Measurements from ENCODE around the gene COL25A1.

The COL25A1 gene

DNA sequence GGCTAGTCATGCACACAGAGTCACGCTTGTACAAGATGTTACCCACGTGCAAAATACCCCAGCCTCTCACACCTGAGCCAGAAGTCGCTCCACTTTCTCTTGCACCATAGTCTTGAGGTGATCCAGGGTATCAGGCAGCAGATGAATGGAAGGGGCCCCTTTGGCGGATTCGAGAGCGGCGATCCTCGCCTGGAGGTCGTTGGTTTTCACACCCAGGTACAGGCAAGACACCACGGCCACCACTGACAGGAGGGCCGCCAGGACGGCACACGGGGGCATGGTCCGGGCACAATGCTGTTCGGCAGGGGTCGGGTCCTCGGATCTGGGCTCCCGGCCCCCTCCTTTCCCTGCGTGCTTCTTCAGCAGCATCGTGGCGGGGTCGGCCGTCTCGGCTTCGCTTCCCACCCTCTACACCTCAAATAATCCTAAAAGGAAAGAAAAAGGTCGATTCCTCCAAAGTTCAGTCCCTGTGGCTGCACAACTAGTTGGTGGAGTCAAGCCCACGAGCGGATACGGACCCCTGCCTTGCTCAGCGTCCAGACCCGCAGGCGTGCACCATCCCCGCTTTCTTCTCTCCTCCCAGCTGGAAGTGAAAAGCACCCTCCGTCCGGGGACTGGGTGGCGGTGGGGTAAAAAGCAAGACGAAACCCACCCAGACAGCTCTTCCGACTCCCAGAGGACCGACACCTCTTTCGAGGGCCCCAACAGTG, 652 bp downstream of the COL25A1 start:
- Mint-ChIP-seq H3K4me1 (peaks cover 21% of the 10 kb centered on the region), H3K36me3 (no peaks in the 10 kb centered on the region), H3K27ac (no peak overlapping the region), H3K27me3 (peaks cover 45% of the 10 kb centered on the region), H3K4me3 (peak overlapping the region; percentile 92), H3K9me3 (no peaks in the 10 kb centered on the region)

DNA sequence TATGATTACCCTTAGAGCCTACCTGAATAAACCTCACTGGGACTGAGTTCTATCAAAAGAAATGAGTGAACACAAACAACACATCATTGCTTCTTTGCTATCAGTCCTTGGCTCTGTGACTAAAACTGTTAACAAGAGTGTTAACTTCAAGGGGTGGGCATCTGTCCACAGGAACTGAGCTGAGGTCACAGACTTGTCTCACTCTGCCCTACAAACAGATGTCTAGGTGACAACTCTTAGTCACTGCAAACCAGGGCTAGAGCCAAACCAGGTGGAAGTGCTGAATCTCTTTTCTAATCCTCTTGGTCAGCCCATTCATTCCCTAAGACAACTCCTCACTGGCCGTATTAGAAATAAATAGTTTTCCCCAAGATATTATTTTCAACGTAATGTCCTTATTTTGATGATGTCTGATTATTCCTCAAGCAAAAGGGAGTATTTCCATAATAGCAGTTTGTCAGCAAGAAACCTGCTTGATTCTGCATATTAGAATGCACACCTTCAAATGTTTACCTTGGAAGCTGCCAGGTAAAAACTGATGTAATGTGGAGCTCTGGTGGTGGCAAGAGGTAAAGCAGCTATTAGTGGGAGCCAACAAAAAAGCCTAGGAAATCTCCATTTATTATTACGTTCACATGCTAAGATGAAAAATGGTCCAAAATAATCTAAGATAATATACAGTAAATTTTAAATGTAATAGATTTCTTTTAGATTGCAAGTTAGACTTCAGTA, 4.0 kb downstream of the COL25A1 start:
- no peaks in the 10 kb centered on the region for H3K9me3 Mint-ChIP-seq
- no peak overlapping the region for H3K27ac Mint-ChIP-seq
- H3K4me3 Mint-ChIP-seq: no peak overlapping the region
- H3K4me1 Mint-ChIP-seq: peaks cover 16% of the 10 kb centered on the region
- no peaks in the 10 kb centered on the region for H3K36me3 Mint-ChIP-seq
- peaks cover 40% of the 10 kb centered on the region for H3K27me3 Mint-ChIP-seq

DNA sequence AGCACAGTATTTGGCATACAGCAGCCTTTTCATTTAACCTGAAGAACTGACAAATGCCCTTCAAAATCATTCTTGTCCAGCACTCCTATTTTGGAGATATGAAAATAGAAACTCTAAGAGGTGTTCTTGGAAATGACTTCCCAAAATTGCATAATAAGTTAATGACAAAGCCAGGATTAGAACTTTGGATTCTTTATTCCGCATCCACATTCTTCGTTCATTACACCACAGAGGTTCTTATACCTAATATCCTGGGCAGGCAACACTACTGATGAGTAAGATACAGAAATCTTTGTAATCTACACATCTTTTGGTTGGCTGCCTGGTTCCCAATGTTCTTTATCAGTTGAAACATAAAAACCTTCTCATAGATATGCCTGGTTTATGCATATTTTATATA, 5.9 kb downstream of the COL25A1 start:
- H3K9me3 Mint-ChIP-seq: no peaks in the 10 kb centered on the region
- H3K27me3 Mint-ChIP-seq: peaks cover 33% of the 10 kb centered on the region
- no peak overlapping the region for H3K4me3 Mint-ChIP-seq
- no peaks in the 10 kb centered on the region for H3K36me3 Mint-ChIP-seq
- peaks cover 4% of the 10 kb centered on the region for H3K4me1 Mint-ChIP-seq
- no peak overlapping the region for H3K27ac Mint-ChIP-seq

DNA sequence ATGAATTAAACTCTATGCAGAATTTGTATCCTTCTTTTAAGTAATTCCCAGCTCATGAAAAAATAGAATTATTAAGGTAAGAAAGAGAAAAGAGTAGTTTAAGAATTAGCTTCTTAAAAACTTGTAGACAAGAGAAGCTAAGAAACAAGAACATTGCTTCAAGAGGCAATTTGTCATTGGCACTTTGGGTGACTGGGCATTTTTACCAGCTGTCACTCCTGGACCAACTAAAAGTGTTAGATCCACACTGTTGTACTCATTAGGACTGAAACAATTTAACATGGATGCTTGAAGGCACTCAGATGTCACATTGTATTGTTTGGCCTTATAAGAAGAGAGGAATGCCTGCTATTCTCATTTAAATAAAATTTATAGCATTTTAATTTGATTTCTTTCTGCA, 7.4 kb downstream of the COL25A1 start:
- H3K4me1 Mint-ChIP-seq: no peaks in the 10 kb centered on the region
- H3K27ac Mint-ChIP-seq: no peak overlapping the region
- H3K9me3 Mint-ChIP-seq: no peaks in the 10 kb centered on the region
- no peaks in the 10 kb centered on the region for H3K36me3 Mint-ChIP-seq
- peaks cover 21% of the 10 kb centered on the region for H3K27me3 Mint-ChIP-seq
- H3K4me3 Mint-ChIP-seq: no peak overlapping the region

DNA sequence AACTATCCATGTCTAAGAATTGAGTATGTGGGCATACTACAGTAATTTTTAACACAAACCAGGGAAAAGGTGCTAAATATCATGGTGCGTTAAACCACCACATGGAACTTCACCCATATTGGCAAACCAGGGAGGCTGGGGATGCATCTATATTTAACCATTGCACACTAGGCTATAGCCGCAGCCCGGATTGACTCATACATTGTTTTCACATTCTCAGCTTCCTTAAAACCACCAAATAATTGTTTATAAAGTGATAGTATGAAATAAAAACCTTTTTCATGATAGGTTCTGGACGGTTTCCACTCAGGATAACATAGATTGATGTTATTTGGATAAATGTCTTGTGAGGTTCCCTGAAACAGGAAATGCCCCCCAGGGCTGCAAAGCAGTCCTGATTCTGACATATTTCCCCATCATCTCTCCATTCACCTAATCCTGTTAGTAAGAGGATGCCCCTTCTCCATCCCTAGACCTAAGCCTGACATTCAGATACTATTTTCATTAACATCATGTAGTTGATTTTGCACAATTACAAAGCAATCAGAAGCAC, 7.9 kb downstream of the COL25A1 start:
- H3K27me3 Mint-ChIP-seq: peaks cover 16% of the 10 kb centered on the region
- no peak overlapping the region for H3K27ac Mint-ChIP-seq
- no peaks in the 10 kb centered on the region for H3K36me3 Mint-ChIP-seq
- H3K4me1 Mint-ChIP-seq: no peaks in the 10 kb centered on the region
- no peaks in the 10 kb centered on the region for H3K9me3 Mint-ChIP-seq
- no peak overlapping the region for H3K4me3 Mint-ChIP-seq

DNA sequence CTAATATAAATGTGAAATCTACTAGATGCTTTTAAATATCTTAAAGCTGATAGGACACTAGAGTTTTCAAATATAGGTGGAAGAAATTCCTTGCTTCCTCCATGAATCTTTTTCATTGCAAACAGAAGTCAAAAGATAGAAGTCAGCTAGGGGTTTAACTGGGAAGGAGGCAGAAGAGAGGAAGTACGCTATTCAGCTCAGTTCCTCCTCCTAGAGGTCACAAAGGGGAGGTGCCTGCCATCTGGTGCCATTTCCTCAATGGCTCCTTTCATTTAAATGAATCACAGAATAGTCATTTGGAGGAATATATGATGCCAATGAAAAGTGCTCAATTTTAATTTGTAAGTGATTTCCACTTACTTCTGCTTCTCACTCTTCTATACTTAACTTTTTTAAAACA, 8.5 kb downstream of the COL25A1 start:
- no peaks in the 10 kb centered on the region for H3K9me3 Mint-ChIP-seq
- H3K4me1 Mint-ChIP-seq: no peaks in the 10 kb centered on the region
- H3K4me3 Mint-ChIP-seq: no peak overlapping the region
- no peaks in the 10 kb centered on the region for H3K36me3 Mint-ChIP-seq
- H3K27ac Mint-ChIP-seq: no peak overlapping the region
- H3K27me3 Mint-ChIP-seq: peaks cover 16% of the 10 kb centered on the region

DNA sequence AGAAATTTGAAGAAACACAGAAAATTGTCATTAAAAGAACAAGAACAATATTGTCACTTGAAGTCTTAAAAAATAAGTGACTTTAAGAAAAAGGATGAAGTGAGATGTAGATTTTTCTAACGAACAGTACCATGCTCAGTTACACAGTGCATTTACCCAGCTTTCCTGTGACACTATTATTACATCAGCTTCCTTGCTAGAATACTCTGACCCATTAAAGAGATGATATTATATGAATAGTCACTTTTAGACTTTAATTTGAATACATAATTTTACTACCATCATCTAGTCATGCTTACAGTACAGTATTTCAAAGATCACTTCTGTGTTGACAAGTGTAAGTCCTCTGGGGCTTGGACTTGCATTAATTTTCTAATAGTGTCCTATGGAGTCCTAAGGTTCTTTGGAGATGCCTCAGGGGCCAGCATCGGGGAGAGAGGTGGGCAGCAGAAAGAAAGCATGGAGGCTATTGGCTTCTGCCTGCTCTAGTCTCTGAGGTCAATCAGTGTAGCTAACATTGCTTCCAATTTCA, 10.7 kb downstream of the COL25A1 start:
- Mint-ChIP-seq H3K4me3 (no peak overlapping the region), H3K9me3 (no peaks in the 10 kb centered on the region), H3K27me3 (peaks cover 7% of the 10 kb centered on the region), H3K36me3 (no peaks in the 10 kb centered on the region), H3K4me1 (no peaks in the 10 kb centered on the region), H3K27ac (no peak overlapping the region)

DNA sequence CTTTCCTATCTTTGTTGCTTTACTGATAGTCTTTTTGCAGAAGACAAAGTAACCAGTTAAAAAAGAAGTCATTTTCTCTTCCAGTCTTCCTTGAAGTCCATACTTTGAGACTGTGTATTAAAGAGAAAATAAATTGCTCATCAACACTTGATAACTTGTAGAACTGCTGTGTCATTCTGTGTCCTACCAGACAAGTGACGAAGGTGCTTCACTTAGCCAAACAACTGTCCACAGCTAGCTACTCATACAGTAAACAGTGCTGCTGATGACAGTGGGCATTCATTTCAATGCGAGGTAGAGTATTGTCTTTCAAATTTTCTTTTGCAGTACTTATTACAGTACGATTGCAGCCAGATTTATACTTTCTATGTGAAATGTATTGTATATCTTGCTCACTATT, 11.5 kb downstream of the COL25A1 start:
- Mint-ChIP-seq H3K9me3 (no peaks in the 10 kb centered on the region), H3K4me1 (no peaks in the 10 kb centered on the region), H3K27ac (no peak overlapping the region), H3K4me3 (no peak overlapping the region), H3K27me3 (peaks cover 1% of the 10 kb centered on the region), H3K36me3 (no peaks in the 10 kb centered on the region)

DNA sequence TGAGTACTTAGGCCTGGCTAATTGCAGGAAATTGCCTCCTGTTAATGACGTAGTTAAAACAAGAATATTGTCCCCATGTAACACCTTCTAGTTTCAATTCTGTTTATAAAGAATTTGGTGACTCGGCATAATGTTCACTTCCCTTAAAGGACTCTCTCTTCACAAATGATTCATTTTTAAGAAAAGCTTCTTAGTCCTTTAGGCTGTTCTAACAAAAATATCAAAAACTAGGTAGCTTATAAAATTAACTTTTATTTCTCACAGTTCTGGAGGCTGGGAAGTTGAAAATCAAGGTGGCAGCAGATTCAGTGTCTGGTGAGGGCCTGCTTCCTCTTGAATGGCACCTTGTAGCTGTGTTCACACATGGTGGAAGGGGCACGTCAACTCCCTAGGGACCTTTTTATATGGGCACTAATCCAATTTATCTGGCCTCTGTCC, 23.8 kb downstream of the COL25A1 start:
- H3K27ac Mint-ChIP-seq: no peak overlapping the region
- H3K36me3 Mint-ChIP-seq: no peaks in the 10 kb centered on the region
- peaks cover 4% of the 10 kb centered on the region for H3K27me3 Mint-ChIP-seq
- no peaks in the 10 kb centered on the region for H3K9me3 Mint-ChIP-seq
- H3K4me3 Mint-ChIP-seq: no peak overlapping the region
- H3K4me1 Mint-ChIP-seq: no peaks in the 10 kb centered on the region

DNA sequence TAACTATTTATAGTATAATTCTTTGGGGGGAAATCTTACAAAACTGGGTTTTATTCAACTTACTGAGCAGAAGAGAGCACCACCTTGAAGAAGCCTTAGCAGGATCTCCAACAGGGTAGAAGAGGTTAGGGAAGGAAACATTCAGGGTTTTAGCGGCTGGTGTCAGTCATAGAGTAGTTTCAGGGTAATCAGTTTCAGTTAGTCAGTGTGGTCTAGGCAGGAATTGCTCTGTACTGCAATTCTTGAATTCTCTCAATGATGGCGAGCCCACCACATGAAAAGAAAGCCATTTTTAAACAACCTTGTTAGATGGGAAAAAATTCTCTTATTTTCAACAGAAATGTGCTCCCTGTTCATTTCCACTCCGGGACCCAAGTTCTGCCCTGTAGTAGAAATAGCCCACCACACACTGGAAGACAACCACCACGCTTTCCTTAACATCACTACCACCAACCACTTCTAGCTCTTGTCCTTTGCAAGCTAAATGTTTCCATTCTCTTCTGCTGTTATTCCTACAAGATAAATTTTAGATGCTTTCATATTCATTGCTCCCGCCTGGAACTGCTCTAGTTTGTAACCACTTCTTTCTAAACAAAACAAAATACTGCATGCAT, 25.9 kb downstream of the COL25A1 start:
- Mint-ChIP-seq H3K4me3 (no peak overlapping the region), H3K27me3 (peaks cover 4% of the 10 kb centered on the region), H3K9me3 (no peaks in the 10 kb centered on the region), H3K36me3 (no peaks in the 10 kb centered on the region), H3K4me1 (no peaks in the 10 kb centered on the region), H3K27ac (no peak overlapping the region)

DNA sequence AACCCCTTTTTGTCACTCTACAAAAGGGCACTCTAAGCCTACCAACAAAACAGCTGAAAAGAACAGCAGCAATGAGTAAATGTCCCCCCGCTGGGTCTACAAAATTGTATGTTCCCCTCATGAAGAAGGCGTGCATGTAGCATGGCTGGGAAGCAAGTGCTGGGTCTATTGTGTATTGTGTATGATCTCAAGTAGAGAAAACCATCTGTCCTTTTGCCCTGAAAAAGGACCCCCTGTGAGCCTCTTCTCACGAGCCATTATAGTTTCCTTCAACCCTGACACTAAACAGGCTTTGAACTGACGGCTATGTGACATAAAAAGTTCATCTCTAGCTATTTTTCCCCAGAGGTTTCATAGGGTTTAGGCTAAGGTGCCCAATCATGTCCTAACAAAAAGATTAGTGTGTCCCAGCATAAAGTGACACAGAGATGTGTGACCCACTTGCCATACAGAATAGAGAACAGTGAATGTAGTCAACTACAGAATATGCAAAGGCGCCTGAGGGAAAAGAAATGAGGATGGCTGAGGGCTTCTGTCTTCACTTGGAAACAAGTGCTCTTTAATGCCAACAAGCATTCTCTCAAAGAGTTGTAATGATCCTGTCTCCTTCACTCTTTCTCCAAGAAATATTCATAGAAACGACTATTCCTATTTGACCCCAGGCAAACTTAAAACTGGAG, 27.3 kb downstream of the COL25A1 start:
- Mint-ChIP-seq H3K27me3 (peaks cover 3% of the 10 kb centered on the region), H3K9me3 (no peaks in the 10 kb centered on the region), H3K4me1 (no peaks in the 10 kb centered on the region), H3K4me3 (no peak overlapping the region), H3K36me3 (no peaks in the 10 kb centered on the region), H3K27ac (no peak overlapping the region)

DNA sequence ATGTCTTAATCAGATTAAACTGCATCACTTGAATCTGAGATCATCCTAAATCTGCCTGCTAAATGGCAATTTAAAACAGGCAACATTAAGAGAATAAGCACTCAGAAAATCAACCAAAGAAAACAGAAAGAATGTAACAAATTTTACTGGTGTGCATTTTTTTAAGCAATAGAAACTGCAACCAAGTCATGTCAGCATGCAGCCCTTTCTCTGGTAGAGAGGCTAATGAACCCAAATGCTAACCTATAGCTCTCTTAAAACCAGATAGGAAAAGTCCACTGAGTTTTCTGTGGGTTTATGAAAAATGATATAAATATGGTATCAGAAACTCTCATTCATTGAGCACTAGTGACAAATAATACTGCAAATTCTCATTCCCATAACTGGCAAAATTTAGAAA, 35.6 kb downstream of the COL25A1 start:
- H3K4me3 Mint-ChIP-seq: no peak overlapping the region
- H3K36me3 Mint-ChIP-seq: no peaks in the 10 kb centered on the region

DNA sequence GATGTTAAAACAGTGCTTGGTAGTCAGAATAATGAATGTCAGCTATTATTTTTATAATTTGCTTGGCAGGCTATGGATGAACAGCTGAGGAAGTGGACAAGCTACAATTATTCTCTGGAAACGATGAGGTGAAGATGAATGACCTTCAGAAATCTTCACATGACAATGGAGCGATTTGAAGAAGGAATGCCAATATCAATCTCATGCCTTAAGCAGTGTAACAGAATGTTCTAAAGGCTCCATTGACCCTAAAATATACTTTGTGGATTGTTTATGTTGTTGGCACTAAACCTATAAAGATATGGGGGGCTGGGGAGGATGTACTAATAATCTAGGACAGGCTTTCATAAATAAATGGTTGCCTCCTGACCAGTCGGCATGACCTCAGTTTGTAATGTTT, 36.2 kb downstream of the COL25A1 start:
- no peaks in the 10 kb centered on the region for H3K27me3 Mint-ChIP-seq
- H3K4me3 Mint-ChIP-seq: no peak overlapping the region
- H3K9me3 Mint-ChIP-seq: no peaks in the 10 kb centered on the region
- H3K36me3 Mint-ChIP-seq: no peaks in the 10 kb centered on the region
- H3K4me1 Mint-ChIP-seq: no peaks in the 10 kb centered on the region
- no peak overlapping the region for H3K27ac Mint-ChIP-seq

More for the DNA sequence above, 35.6 kb downstream of the COL25A1 start:
- H3K27ac Mint-ChIP-seq: no peak overlapping the region
- no peaks in the 10 kb centered on the region for H3K4me1 Mint-ChIP-seq
- H3K9me3 Mint-ChIP-seq: no peaks in the 10 kb centered on the region
- no peaks in the 10 kb centered on the region for H3K27me3 Mint-ChIP-seq

DNA sequence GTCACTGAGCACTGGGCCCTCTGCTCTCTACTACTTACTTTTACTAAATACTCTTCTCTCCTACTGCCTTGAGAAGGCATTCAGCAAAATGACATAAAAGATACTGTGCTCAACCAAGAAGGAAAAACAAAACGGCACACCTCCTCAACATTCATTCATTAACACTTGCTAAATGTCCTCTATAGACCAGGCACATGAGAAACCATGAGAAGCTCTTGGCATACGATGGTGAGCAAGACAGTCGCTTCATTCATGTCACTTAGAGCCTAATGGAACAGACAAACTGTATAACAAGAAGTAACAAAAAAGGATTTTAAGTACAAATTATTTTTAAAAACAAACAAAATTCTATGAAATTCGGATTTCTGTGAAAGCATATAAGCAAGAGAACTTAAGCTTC, 38.7 kb downstream of the COL25A1 start:
- Mint-ChIP-seq H3K27ac (no peak overlapping the region), H3K27me3 (no peaks in the 10 kb centered on the region), H3K9me3 (no peaks in the 10 kb centered on the region), H3K36me3 (no peaks in the 10 kb centered on the region), H3K4me3 (no peak overlapping the region), H3K4me1 (no peaks in the 10 kb centered on the region)

DNA sequence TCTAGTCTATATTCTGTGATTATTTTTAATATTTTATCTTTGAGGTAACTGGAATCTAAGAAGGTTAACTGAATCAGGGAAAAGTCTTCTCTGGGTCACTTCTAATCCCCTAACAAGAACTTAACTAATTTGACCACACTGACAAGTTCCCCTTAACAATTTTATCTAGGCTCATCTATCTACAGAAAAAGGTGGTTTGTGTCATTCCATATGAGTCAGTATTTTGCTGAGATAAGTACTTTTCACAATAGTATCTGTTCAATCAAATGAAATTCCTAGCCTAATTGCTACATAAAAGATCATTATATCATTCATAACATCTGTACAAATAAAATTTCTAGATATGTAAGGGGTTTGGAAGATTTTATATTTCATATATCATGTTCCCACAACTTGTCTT, 45.6 kb downstream of the COL25A1 start:
- Mint-ChIP-seq H3K36me3 (no peaks in the 10 kb centered on the region), H3K4me3 (no peak overlapping the region)

More for the DNA sequence above, 45.6 kb downstream of the COL25A1 start:
- H3K9me3 Mint-ChIP-seq: no peaks in the 10 kb centered on the region
- H3K27me3 Mint-ChIP-seq: no peaks in the 10 kb centered on the region
- H3K27ac Mint-ChIP-seq: no peak overlapping the region
- no peaks in the 10 kb centered on the region for H3K4me1 Mint-ChIP-seq

Measured in activated naive CD4-positive, alpha-beta T cell treated with anti-CD3 and anti-CD28 coated beads, Interleukin-2, amount 50 U/mL, for 24 hours (primary cell).